ENCODE results near the gene TMEM185B.

- TF ChIP-seq TEAD4 (IDR thresholded peaks at IDR 0.05): no peak
- TF ChIP-seq RAD21 (IDR thresholded peaks at IDR 0.05; ENCODE audit: low read depth): no peak
- TF ChIP-seq REST (IDR thresholded peaks at IDR 0.05; ENCODE audit: low read depth): no peak
- TF ChIP-seq YY1 (IDR thresholded peaks at IDR 0.05; ENCODE audit: low read depth): no peak
- no peak for TF ChIP-seq TAF1 (IDR thresholded peaks at IDR 0.05; ENCODE audit: low read depth)
- TF ChIP-seq FOXM1 (IDR thresholded peaks at IDR 0.05; ENCODE audit: borderline replicate concordance, low read depth): no peak
- TF ChIP-seq MAX (IDR thresholded peaks at IDR 0.05): no peak
- no peak for TF ChIP-seq CEBPB (IDR thresholded peaks at IDR 0.05)
- TF ChIP-seq TCF12 (IDR thresholded peaks at IDR 0.05; ENCODE audit: low read depth): no peak
- TF ChIP-seq ZBTB7A (IDR thresholded peaks at IDR 0.05; ENCODE audit: low read depth): no peak
- no peak for TF ChIP-seq EP300 (IDR thresholded peaks at IDR 0.05; ENCODE audit: borderline replicate concordance)
- TF ChIP-seq NFIC (IDR thresholded peaks at IDR 0.05): no peak
- no peak for TF ChIP-seq EGR1 (IDR thresholded peaks at IDR 0.05)
- no peak for TF ChIP-seq USF1 (IDR thresholded peaks at IDR 0.05)
Measured at GRCh38 chr2:120244656-120245519, 21.7 kb upstream of the TMEM185B start.

Measured in Ishikawa (cell line).